GM19099 (cell line): Measurements from ENCODE around the gene TNC.

Experiments used
- POLR2A ChIP-seq: IDR thresholded peaks from 3 replicates; pipeline ENCODE4 v1.6.1; 2011; ENCODE audit warnings: low read depth; ENCODE audit not compliant: insufficient read length; ENCODE audit errors: extremely low read depth

TNC gene

DNA sequence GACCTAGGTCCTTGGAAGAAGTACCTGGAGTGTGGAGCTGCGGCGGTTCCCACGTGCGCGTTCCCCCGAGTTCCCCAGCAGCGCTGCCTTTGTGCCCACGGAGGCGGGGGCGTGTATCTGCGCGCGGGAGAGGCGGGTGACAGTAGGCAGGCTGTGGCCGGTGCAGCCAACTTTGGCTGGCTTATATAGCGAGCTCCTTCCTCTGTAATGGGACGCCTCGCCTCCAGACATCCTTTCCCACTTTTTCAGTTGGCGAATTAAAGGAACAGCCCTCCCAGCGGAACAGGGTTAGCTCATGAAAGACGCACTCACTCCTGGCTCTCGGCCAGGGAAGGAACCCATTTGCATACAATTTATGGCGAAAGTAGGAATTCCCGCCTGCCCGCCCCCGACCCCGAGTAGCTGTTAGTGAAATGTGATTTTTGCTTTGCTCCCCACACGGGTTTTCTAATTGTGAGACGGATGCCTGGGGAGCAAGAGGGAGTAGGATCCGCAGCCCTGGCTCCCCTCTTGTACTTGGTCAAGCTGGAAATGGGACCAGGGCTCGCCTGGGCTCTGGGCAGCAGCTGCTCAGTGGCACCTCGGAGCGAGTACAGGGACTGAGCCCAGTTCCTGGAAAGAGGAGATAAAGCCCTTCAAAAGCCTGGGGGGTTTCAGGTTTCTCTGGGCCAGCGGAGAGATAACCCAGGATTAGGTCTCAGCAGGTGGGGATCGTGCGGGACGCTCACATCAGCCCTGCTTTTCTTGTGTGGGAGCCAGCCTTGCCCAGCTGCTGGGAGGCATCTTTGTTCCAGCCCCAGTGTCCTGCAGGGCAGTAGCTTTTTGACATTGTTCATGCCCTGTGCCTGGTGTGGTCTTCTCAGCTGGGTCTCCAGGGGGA, at the start of gene TNC:
Gene TNC (minus strand): TSS at position 159 of the 880 bp plus-strand sequence. CDS start 27,139 bp downstream, outside the sequence.
- no peak for TF ChIP-seq POLR2A

DNA sequence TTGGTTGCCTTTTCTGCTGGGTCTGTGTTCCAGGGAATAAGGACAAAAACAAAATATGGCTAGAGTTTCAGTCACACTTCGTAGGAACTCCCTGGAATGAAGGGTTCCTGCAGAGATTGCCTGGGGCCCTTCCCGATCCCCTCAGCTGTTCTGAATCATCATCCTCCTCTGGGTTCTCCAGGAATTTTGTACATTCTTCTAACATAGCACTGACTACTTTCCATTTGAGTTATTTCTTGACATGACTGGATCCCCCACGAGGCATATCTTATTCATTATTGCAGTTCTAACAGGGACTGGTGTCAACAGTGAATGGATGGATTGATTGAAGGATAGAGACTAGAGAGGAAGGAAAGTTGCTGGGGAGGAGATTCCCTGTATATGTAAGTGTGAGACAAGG, 49.2 kb upstream of the TNC start:
- TF ChIP-seq POLR2A, result no peak

DNA sequence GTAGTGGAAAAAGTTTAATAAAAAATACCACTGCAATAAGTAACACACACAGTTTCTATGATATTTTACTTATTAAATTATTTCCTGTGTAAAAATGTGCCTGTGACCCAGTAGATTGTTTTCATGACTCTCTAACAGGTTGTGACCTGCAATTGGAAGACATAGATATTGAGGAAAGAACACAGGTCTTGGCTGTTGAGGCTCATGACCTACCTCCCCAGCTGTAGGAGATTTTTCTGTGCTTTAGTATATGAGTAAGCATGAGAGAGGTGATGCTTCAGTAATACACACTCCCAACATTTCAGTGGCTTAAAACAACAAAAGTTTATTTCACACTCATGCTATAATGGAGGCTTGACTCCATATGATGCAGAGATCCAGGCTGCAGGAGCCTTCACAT, 47.3 kb upstream of the TNC start:
- TF ChIP-seq POLR2A, result no peak

DNA sequence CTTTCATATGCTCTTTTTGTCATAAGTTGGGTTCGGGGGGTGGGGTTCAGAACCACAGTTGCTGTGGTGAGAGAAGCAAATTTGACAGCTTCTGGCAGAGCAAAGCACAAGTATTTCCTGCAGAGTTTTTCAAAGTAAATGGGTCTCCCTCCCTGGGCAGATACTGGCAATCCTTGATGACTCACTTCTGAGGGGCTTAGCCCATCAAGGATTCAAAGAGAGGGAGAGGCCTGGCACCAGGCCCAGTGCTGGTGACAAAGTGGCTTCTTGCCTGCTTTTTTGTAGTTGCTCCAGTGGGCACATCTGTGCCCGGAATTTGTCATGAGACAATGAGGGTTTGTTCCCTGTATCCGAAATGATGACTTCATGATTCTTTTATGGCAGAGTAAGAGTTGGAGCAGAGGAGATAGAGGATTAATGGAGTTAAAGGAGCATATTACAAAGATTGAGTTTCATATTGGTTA, 46.6 kb upstream of the TNC start:
- TF ChIP-seq POLR2A, result no peak

DNA sequence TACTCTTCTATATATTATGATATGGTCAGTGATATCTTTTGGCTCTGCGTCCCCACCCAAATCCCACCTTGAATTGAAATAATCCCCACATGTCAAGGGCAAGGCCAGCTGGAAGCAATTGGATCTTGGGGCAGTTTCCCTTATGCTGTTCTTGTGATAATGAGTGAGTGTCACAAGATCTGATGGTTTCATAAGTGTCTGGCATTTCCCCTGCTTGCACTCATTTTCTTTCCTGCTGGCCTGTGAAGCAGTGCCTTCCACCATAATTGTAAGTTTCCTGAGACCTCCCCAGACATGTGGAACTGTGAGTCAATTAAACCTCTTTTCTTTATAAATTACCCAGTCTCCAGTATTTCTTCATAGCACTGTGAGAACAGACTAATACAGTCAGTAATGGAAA, 45.0 kb upstream of the TNC start:
- no peak for TF ChIP-seq POLR2A

DNA sequence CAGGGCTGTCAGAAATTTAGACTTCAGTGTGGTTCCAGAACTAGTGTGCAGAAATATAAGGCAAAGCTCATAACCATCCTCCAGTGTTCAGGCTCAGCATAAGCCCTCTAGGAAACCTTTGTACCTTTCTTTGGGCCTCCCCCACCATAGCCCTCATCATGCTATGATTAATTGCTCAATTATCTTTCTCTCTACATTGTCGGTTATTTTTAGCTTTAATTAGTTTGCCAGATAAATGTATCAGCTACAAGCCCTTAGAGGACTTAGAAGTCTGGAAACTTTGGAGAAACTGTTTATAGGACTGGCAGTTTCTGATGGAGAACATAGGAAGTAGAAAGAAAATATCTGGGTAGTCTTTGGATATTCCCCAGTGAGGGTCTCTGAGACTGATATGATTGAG, 43.5 kb upstream of the TNC start:
- TF ChIP-seq POLR2A, result no peak

DNA sequence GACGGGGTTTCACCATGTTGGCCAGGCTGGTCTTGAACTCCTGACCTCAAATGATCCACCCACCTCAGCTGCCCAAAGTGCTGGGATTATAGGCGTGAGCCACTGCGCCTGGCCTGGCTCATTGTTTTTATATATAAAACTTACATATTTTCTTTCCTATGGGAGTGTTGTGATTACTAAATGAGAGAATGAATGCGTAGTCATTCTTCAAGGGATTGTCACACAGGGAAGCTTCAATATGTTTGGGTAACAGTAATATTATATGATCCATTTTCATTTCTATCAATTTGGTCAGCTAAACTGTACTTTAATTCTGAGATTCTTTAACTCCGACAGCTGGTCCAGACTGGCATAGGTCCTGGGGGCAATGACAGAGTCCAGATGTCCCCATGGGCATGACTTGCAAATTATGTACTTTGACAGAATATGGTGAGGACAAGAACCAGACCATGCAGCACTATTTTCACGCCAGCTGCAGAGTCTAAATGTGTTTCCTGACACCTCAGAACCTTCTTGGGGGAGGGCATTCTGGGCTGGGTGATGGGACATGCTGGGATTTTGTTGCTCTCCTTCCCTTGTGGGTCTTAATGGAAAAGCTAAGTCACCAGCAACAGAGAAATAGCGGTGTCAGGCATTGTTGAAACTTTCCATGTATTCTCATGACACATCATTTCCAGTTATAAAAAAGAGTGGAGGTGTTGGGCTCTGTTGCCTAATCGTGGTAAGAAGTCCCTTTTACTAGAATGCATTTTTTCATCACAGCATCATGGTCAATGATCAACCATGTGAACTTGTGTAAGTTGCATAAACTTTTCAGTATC, 40.9 kb upstream of the TNC start:
- no peak for TF ChIP-seq POLR2A

DNA sequence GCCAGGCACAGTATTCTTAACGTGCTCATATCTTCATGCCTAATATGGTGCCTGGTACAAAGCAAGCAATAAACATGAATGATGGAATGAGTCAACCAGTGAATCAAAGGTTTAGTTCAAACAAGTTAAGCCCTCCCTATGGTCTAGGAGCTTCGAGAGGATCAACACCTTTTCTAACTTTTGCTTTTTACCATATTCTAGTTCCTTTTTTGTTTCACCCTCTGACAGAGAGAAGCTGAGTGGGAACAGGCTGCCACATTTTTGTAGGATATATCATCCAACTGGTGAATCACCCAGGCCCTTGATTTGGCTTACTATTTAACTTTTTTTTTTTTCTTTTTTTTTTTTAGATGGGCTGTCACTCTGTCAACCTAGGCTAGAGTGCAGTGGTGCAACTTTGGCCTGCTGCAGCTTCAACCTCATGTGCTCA, 39.3 kb upstream of the TNC start:
- no peak for TF ChIP-seq POLR2A

DNA sequence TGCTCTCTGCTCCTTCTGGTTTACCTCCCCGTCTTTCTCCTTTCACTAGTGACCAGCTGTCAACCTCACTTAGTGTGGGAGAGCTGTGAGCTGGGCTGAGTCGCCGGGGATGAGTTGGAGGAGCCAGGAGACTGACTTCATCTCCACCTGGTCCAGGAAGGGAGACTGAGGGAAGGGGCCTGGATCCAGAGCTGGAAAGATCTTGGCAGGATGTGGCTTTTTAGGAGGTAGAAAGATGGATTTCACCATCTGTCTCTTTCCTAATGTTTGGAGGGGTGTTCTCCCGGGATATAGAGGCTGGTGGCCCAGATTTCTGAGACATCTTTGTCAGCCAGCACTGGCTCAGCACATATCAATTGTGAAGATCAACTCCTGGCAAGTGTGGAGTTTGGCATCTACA, 37.1 kb upstream of the TNC start:
- TF ChIP-seq POLR2A, result no peak

DNA sequence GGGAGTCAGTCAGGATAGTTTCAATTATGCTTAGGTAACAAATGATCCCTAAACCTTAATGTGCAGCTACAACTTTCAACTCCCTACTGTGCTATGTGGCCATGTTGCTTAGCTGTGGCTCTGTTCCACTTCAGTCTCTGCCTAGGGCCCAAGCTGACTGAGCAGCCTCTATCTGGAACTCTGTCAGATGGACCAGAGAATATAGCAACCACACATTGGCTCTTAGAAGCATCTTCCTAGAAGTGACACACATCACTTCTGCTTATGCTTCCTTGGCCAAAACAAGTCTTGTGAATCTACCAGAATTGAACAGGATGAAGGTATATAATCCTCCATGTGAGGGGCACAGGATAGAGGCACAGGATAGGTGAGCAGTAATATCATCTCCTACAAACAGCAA, 36.7 kb upstream of the TNC start:
- TF ChIP-seq POLR2A, result no peak

DNA sequence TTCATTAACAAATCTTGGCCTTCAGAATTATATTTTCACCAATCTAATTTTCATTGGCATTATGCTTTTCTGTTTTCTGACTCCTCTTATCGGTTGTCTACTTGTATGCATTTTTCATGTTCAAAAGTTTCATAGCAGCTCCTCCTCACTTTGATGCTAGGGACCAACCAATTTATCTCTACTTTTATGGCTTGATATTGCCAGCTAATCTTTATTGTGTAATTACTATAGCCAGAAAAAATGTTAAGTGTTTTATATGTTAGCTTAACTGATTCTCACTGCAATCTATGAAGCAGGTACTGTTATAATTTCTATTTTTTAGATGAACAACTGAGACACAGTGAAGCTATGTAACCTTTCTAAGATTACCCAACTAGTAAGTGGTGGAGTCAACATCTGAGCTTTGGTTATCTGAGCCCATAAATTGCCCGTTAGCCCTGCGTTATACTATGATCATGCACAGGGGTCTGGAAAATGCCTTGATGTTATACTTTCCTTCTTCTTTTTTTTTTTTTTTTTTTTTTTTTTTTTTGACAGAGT, 34.4 kb upstream of the TNC start:
- TF ChIP-seq POLR2A, result no peak

DNA sequence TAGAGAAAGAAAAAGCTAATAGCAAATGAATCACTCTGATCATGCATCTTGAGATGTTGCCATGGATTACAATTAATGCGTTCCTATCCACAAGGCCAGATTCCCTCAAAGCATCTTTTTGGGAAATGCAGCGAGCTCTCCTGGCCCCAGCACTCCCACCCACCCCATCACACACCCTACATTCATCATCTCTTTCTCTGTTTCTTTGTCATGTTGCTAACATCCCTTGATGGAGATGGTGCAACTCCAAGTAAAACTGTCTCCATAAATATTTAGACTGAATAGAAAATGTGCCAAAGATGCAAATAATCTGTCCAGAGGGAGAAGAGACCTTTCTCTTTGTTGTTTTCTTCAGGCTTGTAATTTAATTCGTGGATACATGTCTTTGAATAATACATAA, 30.8 kb upstream of the TNC start:
- TF ChIP-seq POLR2A, result no peak

DNA sequence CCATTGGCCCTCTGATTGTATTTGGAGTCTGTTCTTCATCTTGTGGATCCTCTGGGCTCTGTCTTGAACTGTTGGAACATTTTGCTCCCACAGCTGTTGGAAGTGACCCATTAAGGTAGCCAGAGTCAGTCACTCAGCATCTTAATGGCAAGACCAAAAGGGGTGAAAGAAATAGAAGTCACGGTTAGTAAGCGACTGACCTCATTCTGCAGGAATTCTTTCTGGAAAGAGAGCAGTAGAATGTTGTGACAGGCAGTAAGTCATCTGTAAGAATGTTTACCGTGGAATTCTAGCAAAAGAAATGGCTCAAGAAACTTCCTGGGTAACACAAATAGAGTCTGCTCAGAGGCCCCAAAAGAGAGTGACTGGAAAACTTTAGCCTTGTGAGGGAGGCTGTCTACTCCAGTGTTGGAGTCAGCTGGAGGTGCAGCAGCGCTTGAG, 28.6 kb upstream of the TNC start:
- no peak for TF ChIP-seq POLR2A

DNA sequence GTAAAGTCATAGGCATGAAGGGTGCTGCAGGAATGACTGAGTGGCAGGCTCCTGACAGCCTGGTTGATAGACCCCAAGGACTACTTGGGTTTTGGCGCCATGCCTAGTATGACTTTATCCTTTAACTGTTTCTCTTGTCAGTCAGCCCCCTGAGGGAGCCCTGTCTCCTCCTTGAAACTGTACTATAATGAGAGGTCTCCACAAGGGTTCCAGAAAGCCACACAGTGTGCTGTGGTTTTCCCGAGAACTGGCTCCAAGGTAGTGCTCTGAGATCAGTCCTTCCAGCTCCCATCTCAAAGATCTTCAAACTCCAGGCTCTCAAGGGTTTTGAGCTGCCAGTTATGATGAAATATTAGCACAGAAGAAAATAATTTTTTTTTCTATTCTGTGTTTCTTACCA, 26.7 kb upstream of the TNC start:
- TF ChIP-seq POLR2A, result no peak

DNA sequence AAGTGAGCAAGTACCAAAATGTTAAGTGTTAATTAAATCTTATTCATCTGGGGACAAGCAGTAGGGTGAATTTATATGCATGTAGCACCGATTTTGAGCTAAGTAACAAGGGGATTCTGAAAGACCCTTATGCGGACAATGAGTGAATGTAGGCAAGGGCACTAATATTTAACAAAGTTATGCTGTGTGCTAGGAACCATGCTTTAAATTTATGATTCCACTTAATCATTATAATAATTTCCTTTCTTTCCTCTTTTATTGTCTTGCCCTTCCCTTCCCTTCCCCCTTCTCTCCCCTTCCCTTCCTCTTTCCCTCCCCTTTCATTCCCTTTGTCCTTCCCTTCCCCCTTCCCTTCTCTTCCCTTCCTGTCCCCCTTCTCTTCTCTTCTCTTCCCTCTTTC, 25.7 kb upstream of the TNC start:
- no peak for TF ChIP-seq POLR2A
